ENCODE data around the gene NPIPB8. TPM values are rescaled to one million over a fixed set of nuclear protein-coding genes. Genes with fewer than 3 reads are reported as not detected.

Gene NPIPB8
- total and polyA plus RNA-seq, 2 of the 13 experiments (the other 11 are each of a cell fraction or from before 2014, with no cell fraction given): 0.49 to 2.3 TPM

- TF ChIP-seq ZFP36 (IDR thresholded peaks at IDR 0.05; ENCODE audit: borderline replicate concordance, low read depth, low read length, partially characterized antibody) (no peak), ZNF160 (CRISPR knock-in tag; IDR thresholded peaks at IDR 0.05) (no peak), ZNF772 (CRISPR knock-in tag; IDR thresholded peaks at IDR 0.05) (no peak), HDAC6 (IDR thresholded peaks at IDR 0.05; ENCODE audit: low read depth, low read length) (no peak), AGO2 (optimal IDR thresholded peaks at IDR 0.05; ENCODE audit: low read depth, low read length) (no peak), ZNF841 (CRISPR knock-in tag; IDR thresholded peaks at IDR 0.05; ENCODE audit: borderline replicate concordance) (no peak), ZKSCAN8 (CRISPR knock-in tag; IDR thresholded peaks at IDR 0.05; ENCODE audit: borderline replicate concordance) (no peak), CCAR2 (optimal IDR thresholded peaks at IDR 0.05; ENCODE audit: low read depth, low read length) (no peak), ZNF644 (CRISPR knock-in tag; IDR thresholded peaks at IDR 0.05; ENCODE audit: low read depth) (peak; percentile 60; the same call in 1 of the 2 replicates), MBNL3 (CRISPR knock-in tag; conservative IDR thresholded peaks at IDR 0.05) (no peak), MEF2D (CRISPR knock-in tag; IDR thresholded peaks at IDR 0.05) (peak; percentile 42; the same call in 1 of the 2 replicates), FOXM1 (CRISPR knock-in tag; IDR thresholded peaks at IDR 0.05) (no peak), ZNF280D (CRISPR knock-in tag; IDR thresholded peaks at IDR 0.05) (no peak), ZNF800 (CRISPR knock-in tag; IDR thresholded peaks at IDR 0.05) (no peak), WIZ (CRISPR knock-in tag; IDR thresholded peaks at IDR 0.05) (no peak), ZEB1 (IDR thresholded peaks at IDR 0.05; ENCODE audit: insufficient replicate concordance, low read depth) (peak; percentile 25), U2AF1 (optimal IDR thresholded peaks at IDR 0.05; ENCODE audit: low read depth, low read length) (no peak), RARG (CRISPR knock-in tag; IDR thresholded peaks at IDR 0.05; ENCODE audit: low read depth) (no peak), ZUFSP (CRISPR knock-in tag; IDR thresholded peaks at IDR 0.05; ENCODE audit: borderline replicate concordance) (no peak)
- TF ChIP-seq, protein P1, sequence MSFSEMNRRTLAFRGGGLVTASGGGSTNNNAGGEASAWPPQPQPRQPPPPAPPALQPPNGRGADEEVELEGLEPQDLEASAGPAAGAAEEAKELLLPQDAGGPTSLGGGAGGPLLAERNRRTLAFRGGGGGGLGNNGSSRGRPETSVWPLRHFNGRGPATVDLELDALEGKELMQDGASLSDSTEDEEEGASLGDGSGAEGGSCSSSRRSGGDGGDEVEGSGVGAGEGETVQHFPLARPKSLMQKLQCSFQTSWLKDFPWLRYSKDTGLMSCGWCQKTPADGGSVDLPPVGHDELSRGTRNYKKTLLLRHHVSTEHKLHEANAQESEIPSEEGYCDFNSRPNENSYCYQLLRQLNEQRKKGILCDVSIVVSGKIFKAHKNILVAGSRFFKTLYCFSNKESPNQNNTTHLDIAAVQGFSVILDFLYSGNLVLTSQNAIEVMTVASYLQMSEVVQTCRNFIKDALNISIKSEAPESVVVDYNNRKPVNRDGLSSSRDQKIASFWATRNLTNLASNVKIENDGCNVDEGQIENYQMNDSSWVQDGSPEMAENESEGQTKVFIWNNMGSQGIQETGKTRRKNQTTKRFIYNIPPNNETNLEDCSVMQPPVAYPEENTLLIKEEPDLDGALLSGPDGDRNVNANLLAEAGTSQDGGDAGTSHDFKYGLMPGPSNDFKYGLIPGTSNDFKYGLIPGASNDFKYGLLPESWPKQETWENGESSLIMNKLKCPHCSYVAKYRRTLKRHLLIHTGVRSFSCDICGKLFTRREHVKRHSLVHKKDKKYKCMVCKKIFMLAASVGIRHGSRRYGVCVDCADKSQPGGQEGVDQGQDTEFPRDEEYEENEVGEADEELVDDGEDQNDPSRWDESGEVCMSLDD (CRISPR knock-in tag; IDR thresholded peaks at IDR 0.05; ENCODE audit: borderline replicate concordance): no peak
- TF ChIP-seq, protein P2, sequence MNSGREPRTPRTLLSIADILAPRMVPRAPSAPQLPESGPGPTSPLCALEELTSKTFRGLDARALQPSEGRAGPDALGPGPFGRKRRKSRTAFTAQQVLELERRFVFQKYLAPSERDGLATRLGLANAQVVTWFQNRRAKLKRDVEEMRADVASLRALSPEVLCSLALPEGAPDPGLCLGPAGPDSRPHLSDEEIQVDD (CRISPR knock-in tag; IDR thresholded peaks at IDR 0.05; ENCODE audit: borderline replicate concordance): no peak
These were observed 41.7 kb upstream of the NPIPB8 start (continued) for GRCh38 chr16:28596115-28596630.

Measured in HepG2 (cell line).